ENCODE measurements around the gene SET.
A peak's percentile ranks its signal among the peaks of the same experiment; 100 is the strongest.
"Not testable (repeated sequence)": the region's sequence is repeated elsewhere in the genome, so short reads cannot be mapped to it uniquely, and the experiment has no call there.

Gene SET

GRCh38 chr9:128689293-128689774 lies 312 bp downstream of the SET start:
- DNase-seq = peak; percentile 62

- peak; percentile 74 for DNase-seq
These were observed 1.0 kb downstream of the SET start for GRCh38 chr9:128689820-128690683.

GRCh38 chr9:128690684-128691034 lies 1.6 kb downstream of the SET start:
- no peak for DNase-seq

GRCh38 chr9:128693738-128694137 lies 4.7 kb downstream of the SET start:
- DNase-seq = not testable (repeated sequence)

GRCh38 chr9:128694344-128694743 lies 5.3 kb downstream of the SET start:
- DNase-seq = no peak

DNA sequence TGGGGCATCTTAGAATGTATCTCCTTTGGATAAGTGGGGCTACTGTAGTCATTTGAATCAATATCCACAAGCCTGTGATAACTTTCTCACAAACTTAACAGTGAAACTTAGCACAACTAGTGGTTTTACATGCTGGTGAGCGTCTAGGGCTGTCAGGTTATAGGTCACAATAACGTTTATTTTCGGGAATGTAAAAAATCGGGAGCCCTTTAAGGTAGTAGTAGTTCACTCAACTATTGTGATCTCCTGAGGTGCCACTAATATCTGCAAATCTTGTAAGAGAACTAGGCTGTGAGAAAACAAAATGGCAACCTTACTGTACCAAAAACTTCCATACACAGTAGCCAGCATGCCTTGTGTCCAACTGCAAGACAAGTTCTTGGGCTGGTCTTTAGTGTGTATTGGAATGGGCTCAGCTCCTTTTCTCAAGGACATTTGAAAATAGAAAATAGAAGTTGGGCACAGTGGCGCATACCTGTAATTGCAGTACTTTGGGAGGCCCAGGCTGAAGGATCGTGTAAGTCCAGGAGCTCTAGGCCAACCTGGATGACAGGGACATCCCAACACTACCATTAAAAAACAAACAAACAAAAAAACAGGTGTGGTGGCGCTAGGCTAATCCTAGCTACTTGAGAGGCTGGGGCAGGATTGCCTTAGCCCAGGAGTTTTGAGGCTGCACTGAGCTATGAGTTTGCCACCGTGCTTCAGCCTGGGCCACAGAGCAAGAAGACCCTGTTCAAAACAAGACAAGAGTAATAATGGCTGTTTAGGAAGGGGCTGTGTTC lies 8.1 kb downstream of the SET start:
- no peak for DNase-seq

- not testable (repeated sequence) for DNase-seq
These were observed 10.2 kb downstream of the SET start for GRCh38 chr9:128699096-128699795.

DNA sequence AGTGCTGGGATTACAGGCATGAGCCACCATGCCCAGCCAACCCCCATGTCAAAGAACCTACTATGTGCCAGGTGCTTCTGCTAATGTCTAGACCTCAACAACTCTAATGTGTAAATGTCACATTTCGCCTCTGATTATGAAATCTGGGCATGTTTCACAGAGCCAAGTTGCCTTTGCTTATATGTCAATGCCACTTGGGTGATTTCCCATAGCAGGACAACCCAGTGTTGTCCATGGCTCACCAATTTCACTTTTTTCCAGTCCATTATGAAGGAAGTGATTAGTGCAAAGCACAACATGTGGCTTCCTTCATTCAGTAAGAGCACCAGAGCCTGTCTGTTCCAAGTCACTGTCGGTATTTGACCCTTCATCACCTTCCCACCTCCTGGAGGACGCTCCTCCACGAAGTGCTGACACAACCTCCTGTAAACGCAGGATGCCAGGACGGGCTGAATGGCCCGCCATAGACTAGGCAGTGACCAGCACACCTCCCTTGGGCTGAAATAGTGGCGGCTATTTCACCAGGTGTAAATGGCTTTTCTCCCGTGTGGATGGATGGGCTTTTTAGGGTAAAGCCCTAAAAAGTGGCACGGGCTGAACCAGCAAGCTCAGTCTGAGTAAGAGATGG lies 12.3 kb downstream of the SET start:
- no peak for DNase-seq

- DNase-seq = peak; percentile 82
These were observed 13.5 kb downstream of the SET start, which contains the start of gene PKN3 for GRCh38 chr9:128702445-128702948. TSS of gene PKN3 (plus strand) at chr9:128702503. CDS start at chr9:128702916, 413 bp downstream.

GRCh38 chr9:128702949-128703615 lies 14.1 kb downstream of the SET start:
- DNase-seq = peak; percentile 16

DNA sequence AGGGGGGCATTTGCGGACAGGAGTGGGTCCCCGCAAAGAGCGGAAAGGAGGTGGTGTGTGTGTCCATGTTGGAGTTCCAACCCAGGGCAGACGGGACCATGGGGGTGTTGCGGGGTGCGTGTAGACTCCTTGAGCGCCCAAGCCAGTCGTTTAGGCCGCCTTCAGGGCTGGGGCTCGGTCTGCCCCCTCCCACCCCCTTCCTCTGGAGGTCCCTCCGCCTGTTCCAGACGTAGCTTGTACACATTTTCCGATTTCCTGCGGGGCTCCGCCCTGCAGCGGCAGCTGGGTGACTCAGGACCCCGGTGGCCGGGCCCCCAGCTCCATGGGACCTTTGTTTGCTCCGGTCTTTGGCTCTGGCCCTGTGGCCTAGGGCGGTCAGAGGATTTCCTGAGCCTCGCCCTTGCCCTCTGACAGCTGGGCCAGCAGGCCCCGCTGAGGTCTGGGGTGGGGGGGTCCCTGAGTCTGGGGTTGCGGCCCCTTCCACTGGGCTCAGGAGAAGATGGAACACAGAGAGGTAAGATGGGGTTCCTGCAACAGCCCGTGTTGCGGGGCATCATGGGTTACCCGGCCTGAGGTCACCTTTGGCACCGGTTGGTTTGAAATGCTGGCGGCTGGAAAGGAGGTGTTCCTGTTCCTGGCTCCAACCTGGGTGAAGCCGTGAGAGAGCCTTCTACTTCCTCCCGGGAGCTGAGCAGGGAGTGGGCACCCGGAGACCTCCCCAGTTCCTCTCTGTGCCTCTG lies 14.8 kb downstream of the SET start:
- no peak for DNase-seq

DNA sequence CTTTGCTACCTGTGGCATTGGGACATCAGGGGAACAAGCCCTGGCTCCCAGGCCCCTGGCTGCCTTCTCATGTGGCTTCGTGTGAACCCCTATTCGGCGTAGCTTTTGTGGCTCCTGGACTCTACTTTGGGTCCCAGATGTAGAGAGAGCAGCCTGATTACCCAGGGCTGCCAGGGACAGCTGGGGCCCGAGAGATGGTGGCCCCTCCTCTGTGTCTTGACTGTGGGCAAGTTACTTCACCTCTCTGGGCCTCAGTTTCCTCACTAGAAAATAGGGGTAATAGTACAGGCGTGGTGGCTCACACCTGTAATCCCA lies 15.3 kb downstream of the SET start:
- no peak for DNase-seq

GRCh38 chr9:128705051-128705965 lies 16.3 kb downstream of the SET start:
- DNase-seq = no peak

DNA sequence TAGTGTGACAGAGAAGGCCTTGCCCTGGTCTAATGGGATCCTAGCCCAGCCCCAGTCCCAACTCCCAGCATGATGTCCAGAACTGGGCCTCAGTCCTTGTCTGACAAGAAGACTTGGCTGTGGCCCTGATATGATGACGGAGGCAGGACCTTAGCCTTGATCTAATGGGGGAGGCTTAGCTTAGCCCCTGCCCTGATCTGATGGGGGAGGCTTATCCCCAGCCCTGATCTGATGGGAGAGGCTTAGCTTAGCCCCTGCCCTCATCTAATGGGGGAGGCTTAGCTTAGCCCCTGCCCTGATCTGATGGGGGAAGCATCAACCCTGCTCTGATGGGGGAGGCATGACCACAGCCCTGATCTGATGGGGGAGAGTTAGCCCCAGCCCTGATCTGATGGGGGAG lies 17.0 kb downstream of the SET start:
- DNase-seq = no peak

DNA sequence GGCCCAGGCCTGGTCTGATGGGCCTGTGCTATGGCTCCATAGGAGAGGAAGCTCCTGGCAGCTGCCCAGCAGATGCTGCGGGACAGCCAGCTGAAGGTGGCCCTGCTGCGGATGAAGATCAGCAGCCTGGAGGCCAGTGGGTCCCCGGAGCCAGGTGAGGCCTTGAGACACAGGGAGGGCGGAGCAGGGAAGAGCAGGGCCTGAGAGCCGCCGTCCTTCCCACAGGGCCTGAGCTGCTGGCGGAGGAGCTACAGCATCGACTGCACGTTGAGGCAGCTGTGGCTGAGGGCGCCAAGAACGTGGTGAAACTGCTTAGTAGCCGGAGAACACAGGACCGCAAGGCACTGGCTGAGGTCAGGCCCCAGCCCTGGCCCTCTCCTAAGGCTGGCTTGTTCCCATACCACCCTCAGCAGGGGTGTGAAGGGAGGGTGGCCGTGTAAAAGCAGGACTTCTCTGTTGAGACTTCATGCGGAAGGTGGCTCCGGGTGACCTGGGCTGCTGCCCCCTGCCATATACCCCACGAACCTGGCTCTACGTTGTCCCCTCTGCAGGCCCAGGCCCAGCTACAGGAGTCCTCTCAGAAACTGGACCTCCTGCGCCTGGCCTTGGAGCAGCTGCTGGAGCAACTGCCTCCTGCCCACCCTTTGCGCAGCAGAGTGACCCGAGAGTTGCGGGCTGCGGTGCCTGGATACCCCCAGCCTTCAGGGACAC lies 17.8 kb downstream of the SET start:
- DNase-seq = no peak

GRCh38 chr9:128707446-128707845 lies 18.4 kb downstream of the SET start:
- no peak for DNase-seq

- DNase-seq = no peak
These were observed 23.7 kb downstream of the SET start for GRCh38 chr9:128712451-128713410.

- DNase-seq = no peak
These were observed 24.4 kb downstream of the SET start for GRCh38 chr9:128713411-128713780.
